Neuronal stem cell (in vitro differentiated cells): ENCODE measurements around the gene TMEM74B.
A peak's percentile ranks its signal among the peaks of the same experiment; 100 is the strongest.

ENCODE experiments used
- DNase-seq: peaks from one replicate; pipeline ENCODE4 v3.0.0-alpha.2; 2013; ENCODE audit warnings: low spot score
- H2AFZ ChIP-seq: one replicate; pipeline ENCODE4 v1.6.1; 2013; ENCODE audit warnings: mild to moderate bottlenecking, low read length, inconsistent platforms
- H2AK5ac ChIP-seq: 2 replicates; pipeline ENCODE4 v1.6.1; 2013; ENCODE audit warnings: low read depth, mild to moderate bottlenecking, inconsistent platforms, low read length, moderate library complexity, mixed read lengths
- H2BK120ac ChIP-seq: 2 replicates; pipeline ENCODE4 v1.6.1; 2013; ENCODE audit warnings: low read depth, mild to moderate bottlenecking, inconsistent platforms, low read length, moderate library complexity, mixed read lengths
- H2BK12ac ChIP-seq: one replicate; pipeline ENCODE4 v1.6.1; 2013; ENCODE audit warnings: low read length, inconsistent platforms
- H2BK15ac ChIP-seq: 2 replicates; pipeline ENCODE4 v1.6.1; 2013; ENCODE audit warnings: mild to moderate bottlenecking, low read length, inconsistent platforms, mixed read lengths
- H2BK5ac ChIP-seq: one replicate; pipeline ENCODE4 v1.6.1; 2013; ENCODE audit warnings: inconsistent platforms, mild to moderate bottlenecking, low read length, moderate library complexity
- H3K14ac ChIP-seq: one replicate; pipeline ENCODE4 v1.6.1; 2013; ENCODE audit warnings: low read length, inconsistent platforms
- H3K18ac ChIP-seq: 2 replicates; pipeline ENCODE4 v1.6.1; 2013; ENCODE audit warnings: low read length, inconsistent platforms
- H3K23ac ChIP-seq: 2 replicates; pipeline ENCODE4 v1.6.1; 2013; ENCODE audit warnings: low read depth, mild to moderate bottlenecking, mixed read lengths, low read length, inconsistent platforms; ENCODE audit not compliant: poor library complexity
- H3K27ac ChIP-seq: replicated peaks from 3 replicates; pipeline ENCODE4 v1.5.1; 2013; ENCODE audit warnings: low read length, inconsistent platforms
- H3K27me3 ChIP-seq, 3 experiments: 2 replicates each; pipeline ENCODE4 v1.6.1; 2013; ENCODE audit warnings: low read length in 3 of 3, mild to moderate bottlenecking in 2 of 3, inconsistent platforms in 1 of 3, low read depth in 1 of 3, mixed read lengths in 1 of 3, moderate library complexity in 1 of 3; ENCODE audit not compliant: control insufficient read depth in 3 of 3, insufficient read depth in 3 of 3
- H3K36me3 ChIP-seq, 2 donors: replicated peaks in 1 of 2; 2 replicates each; pipeline ENCODE4 v1.6.1; 2013; ENCODE audit warnings: low read length in 2 of 2; ENCODE audit not compliant: control insufficient read depth in 2 of 2, insufficient read depth in 2 of 2
- H3K4ac ChIP-seq: 2 replicates; pipeline ENCODE4 v1.6.1; 2013; ENCODE audit warnings: inconsistent platforms, mild to moderate bottlenecking, low read length, moderate library complexity
- H3K4me1 ChIP-seq, 2 donors: 1 replicate in 1 of 2; 2 replicates in 1 of 2; pipeline ENCODE4 v1.6.1; 2013; ENCODE audit warnings: low read length in 2 of 2, low read depth in 1 of 2; ENCODE audit not compliant: control insufficient read depth in 2 of 2, insufficient read depth in 1 of 2
- H3K4me2 ChIP-seq: one replicate; pipeline ENCODE4 v1.6.1; 2013; ENCODE audit warnings: mild to moderate bottlenecking, low read length, inconsistent platforms; ENCODE audit not compliant: insufficient read depth, poor library complexity, severe bottlenecking
- H3K4me3 ChIP-seq, 2 donors: 2 replicates each; pipeline ENCODE4 v1.5.1; 2013; ENCODE audit warnings: low read length in 2 of 2, mild to moderate bottlenecking in 2 of 2, inconsistent platforms in 1 of 2, moderate library complexity in 1 of 2
- H3K79me1 ChIP-seq: one replicate; pipeline ENCODE4 v1.6.1; 2013; ENCODE audit warnings: low read depth, mild to moderate bottlenecking, inconsistent platforms, low read length, moderate library complexity
- H3K9ac ChIP-seq: one replicate; pipeline ENCODE4 v1.6.1; 2013; ENCODE audit warnings: mild to moderate bottlenecking, low read depth, low read length, inconsistent platforms; ENCODE audit not compliant: poor library complexity
- H3K9me3 ChIP-seq, 2 donors: replicated peaks in 1 of 2; 2 replicates each; pipeline versions ENCODE3 to v1.6.1; 2013; ENCODE audit warnings: low read length in 2 of 2, mild to moderate bottlenecking in 2 of 2, inconsistent platforms in 1 of 2, low read depth in 1 of 2, mixed read lengths in 1 of 2, moderate library complexity in 1 of 2; ENCODE audit not compliant: control insufficient read depth in 2 of 2, insufficient read depth in 1 of 2
- H4K8ac ChIP-seq: one replicate; pipeline ENCODE4 v1.6.1; 2013; ENCODE audit warnings: low read depth, mild to moderate bottlenecking, inconsistent platforms, low read length, moderate library complexity
- H4K91ac ChIP-seq: one replicate; pipeline ENCODE4 v1.6.1; 2013; ENCODE audit warnings: low read length, low read depth, mild to moderate bottlenecking, inconsistent platforms; ENCODE audit not compliant: poor library complexity
- WGBS, 2 donors: extraction: QIAGEN DNeasy Blood & Tissue Kit; methylation state at CpG; one replicate each; pipeline ENCODE4 v1.1.7; 2013; ENCODE audit warnings: missing lambda C conversion rate in 2 of 2, mixed read lengths in 1 of 2; ENCODE audit not compliant: insufficient read length in 2 of 2, insufficient replicate concordance in 1 of 2; ENCODE audit errors: extremely low coverage in 2 of 2; 5-methylcytosine and 5-hydroxymethylcytosine counted together

TMEM74B gene

DNA sequence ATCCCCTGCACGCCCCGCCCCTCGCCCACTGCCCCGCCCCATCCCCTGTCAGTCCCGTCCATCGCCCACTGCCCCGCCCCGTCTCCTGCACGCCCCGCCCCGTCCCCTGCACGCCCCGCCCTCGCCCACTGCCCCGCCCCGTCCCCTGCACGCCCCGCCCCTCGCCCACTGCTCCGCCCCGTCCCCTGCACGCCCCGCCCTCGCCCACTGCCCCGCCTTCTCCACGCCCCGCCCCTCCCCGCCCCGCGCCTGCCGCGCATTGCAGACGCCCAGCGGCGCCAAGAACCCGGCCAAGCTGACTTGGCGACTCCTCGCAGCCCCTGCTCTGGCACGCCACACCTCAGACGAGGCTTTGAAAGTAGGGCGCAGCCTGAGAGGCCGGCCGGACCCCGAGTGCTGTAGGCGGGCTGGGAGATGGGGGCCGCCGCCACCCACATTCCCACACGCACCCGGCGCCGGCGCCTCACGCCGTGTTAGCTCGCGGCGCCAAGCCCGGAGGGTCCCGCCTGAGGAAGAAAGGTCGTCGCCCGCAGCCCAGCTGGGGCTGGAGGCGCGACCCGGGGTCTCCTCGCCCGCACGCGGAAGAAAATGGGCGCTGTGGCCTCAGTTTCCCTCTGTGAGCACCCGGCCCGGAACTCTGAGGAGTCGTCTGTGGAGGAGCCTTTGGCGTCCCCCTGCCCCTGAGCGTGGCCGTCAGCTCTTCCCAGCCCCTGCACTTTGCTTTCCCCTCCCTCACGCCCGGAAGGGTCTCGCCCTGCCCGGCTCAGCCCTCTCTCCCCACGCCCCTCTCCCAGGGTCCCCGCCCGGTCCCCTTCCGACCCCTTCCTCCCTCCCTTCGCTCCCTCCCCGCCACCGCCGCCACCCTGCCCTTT is 41.2 kb upstream of the TMEM74B start, which contains the start of gene RAD21L1:
RAD21L1 (plus strand) TSS at position 262 of the 872 bp plus-strand sequence. CDS start 2,410 bp downstream, outside the sequence.
- Histone ChIP-seq H3K14ac (peak within 1 kb of the TSS; percentile 31), H3K79me1 (no peaks in the 10 kb centered on the region), H3K4me2 (peak within 1 kb of the TSS; percentile 94), H4K8ac (no peak within 1 kb of the TSS), H3K9me3 (no peaks in the 10 kb centered on the region), H2AFZ (peak within 1 kb of the TSS; percentile 100), H2AK5ac (no peak within 1 kb of the TSS), H2BK12ac (peak within 1 kb of the TSS; percentile 73), H2BK15ac (peak within 1 kb of the TSS; percentile 98), H3K4me3 (peak within 1 kb of the TSS; percentile 47 to 89), H3K4ac (no peak within 1 kb of the TSS), H3K9ac (peak within 1 kb of the TSS; percentile 84), H2BK5ac (peak within 1 kb of the TSS; percentile 53), H3K23ac (peak within 1 kb of the TSS; percentile 20), H3K27ac (no peak within 1 kb of the TSS), H4K91ac (no peak within 1 kb of the TSS), H3K4me1 (peaks cover 0 to 4% of the 10 kb centered on the region in 2 donors), H3K27me3 (peaks cover 0 to 54% (median 8%) of the 10 kb centered on the region in 3 experiments), H2BK120ac (peak within 1 kb of the TSS; percentile 81), H3K18ac (peak within 1 kb of the TSS; percentile 93), H3K36me3 (no peaks in the 10 kb centered on the region)
- DNase-seq = peak; percentile 77
- WGBS, 2 donors = no CpG with 5 or more reads among the region's 88 CpGs

DNA sequence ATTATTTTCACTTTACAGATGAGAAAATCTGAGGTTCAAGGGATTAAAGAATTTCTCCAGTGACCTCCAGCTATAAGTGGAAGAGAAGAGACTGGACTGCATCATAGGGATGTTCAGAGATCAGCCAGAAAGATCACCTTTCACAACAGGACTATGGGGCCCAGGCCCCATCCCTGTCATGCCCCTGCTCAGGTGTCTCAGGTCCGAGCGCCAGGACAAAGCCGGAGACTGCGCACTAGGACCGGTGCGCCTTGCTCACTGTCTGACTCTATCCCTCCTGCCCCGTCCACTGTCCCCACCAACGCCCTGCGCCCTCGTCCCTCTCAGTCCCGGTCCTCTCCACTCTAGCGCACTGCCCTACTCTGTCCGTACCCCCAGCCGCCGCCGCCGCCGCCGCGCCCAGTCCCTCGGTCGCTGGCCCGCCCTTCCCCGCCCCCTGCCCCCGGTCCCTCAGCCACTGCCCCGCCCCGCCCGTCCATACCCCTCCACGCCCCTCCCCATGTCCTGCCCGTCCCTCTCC is 40.5 kb upstream of the TMEM74B start:
- H3K4me3 ChIP-seq = peak overlapping the region; percentile 44 to 87
- whole genome bisulfite sequencing, 2 donors = no CpG with 5 or more reads among the region's 30 CpGs
- peak overlapping the region; percentile 5 for H3K9ac ChIP-seq
- peaks cover 0 to 48% (median 8%) of the 10 kb centered on the region in 3 experiments for H3K27me3 ChIP-seq
- H3K79me1 ChIP-seq = no peaks in the 10 kb centered on the region
- H3K4me2 ChIP-seq = peak overlapping the region; percentile 45
- H2BK12ac ChIP-seq = no peak overlapping the region
- no peaks in the 10 kb centered on the region for H3K9me3 ChIP-seq
- peak overlapping the region; percentile 8 for H3K18ac ChIP-seq
- peak; percentile 81 for DNase-seq
- no peak overlapping the region for H2AK5ac ChIP-seq
- H2BK15ac ChIP-seq = no peak overlapping the region
- H3K27ac ChIP-seq = no peak overlapping the region
- H2AFZ ChIP-seq = peak overlapping the region; percentile 89
- H2BK5ac ChIP-seq = no peak overlapping the region
- H3K23ac ChIP-seq = no peak overlapping the region
- no peak overlapping the region for H4K8ac ChIP-seq
- H3K14ac ChIP-seq = no peak overlapping the region
- H3K36me3 ChIP-seq = no peaks in the 10 kb centered on the region
- H2BK120ac ChIP-seq = no peak overlapping the region
- H4K91ac ChIP-seq = no peak overlapping the region
- peaks cover 0 to 4% of the 10 kb centered on the region in 2 donors for H3K4me1 ChIP-seq
- H3K4ac ChIP-seq = no peak overlapping the region

DNA sequence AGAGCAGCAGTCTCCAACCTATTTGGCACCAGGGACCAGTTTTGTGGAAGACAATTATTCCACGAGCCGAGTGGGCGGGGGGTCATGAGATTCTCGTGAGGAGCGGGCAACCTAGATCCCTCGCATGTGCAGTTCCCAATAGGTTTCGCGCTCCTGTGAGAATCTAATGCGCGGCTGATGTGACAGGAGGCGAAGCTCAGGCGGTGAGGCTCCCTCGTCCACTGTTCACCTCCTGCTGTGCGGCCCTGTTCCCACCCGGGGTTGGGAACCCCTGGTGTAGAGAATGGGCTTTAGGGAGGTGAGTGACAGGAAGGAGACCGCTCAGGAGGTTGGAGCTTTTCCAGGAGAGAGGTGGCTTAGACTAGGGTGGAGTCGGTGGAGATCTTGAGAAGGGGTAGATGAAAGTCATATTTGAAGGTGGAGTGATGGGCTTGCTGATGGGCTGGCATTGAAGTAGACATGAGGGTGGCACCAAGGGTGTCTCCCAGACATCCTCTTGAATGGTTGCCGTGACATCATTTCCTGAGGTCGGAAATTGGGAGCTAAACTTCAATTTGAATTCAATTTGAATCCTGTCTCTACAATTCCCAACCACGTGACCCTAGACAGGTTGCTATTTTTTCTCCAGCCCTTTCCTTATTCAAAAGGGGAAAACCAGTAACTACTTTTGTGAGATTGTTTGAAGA is 39.6 kb upstream of the TMEM74B start:
- no CpG with 5 or more reads among the region's 20 CpGs for WGBS, 2 donors
- H3K27me3 ChIP-seq = peaks cover 0 to 39% (median 8%) of the 10 kb centered on the region in 3 experiments

More for the DNA sequence above, 39.6 kb upstream of the TMEM74B start:
- Histone ChIP-seq H4K91ac (no peak overlapping the region), H3K4me2 (no peak overlapping the region), H3K18ac (no peak overlapping the region), H3K79me1 (no peaks in the 10 kb centered on the region), H3K27ac (no peak overlapping the region), H3K23ac (no peak overlapping the region), H2BK12ac (peak overlapping the region; percentile 73), H3K14ac (no peak overlapping the region), H3K36me3 (no peaks in the 10 kb centered on the region), H2AFZ (no peak overlapping the region), H2BK5ac (no peak overlapping the region), H2AK5ac (no peak overlapping the region), H2BK15ac (no peak overlapping the region), H3K4me3 (no peak overlapping the region), H3K9ac (no peak overlapping the region), H3K9me3 (no peaks in the 10 kb centered on the region), H3K4me1 (peaks cover 0 to 4% of the 10 kb centered on the region in 2 donors), H2BK120ac (no peak overlapping the region), H3K4ac (no peak overlapping the region), H4K8ac (no peak overlapping the region)
- no peak for DNase-seq
